Uterus (tissue), 2 donors: ENCODE measurements around the gene CFDP1.

Source experiments
- POLR2A ChIP-seq, 2 donors: fragments of 450-650 bp; IDR thresholded peaks; one replicate each; pipeline ENCODE4 v1.6.1; 2016; ENCODE audit warnings: antibody characterized with exemption in 2 of 2, mild to moderate bottlenecking in 1 of 2, moderate library complexity in 1 of 2
- TF ChIP-seq, protein P1 (sequence below), 4 experiments: fragments of 200-600 bp in 2 of 4; fragments of 450-650 bp in 2 of 4; sonication (generic) in 2 of 4; IDR thresholded peaks; one replicate each; pipeline ENCODE4 v1.5.1; 2016 to 2019; ENCODE audit warnings: antibody characterized with exemption in 4 of 4, mild to moderate bottlenecking in 2 of 4, moderate library complexity in 1 of 4

DNA sequence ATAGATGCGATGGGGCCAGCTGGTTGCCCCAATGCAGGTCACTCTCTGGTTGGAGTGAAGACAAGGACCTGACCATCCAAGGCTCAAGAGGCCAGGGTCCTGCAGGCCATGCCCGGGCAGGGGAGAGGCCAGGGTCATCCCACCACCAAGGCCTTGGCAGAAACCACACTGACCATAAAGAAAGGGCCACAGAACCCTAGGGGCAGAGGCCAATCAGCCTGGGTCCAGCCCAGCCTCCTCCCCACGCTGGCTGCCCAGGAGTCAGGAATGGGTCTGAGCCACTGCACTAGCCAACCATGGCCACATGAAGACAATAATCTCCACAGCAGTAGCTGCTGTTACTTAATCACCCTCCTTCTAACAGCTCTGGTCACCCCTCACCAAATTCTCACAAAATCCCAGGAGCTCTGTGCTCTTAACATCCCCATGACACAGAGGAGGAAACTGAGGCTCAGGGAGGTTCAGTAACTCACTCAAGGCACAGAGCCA lies 171.7 kb downstream of the CFDP1 start:
- TF ChIP-seq POLR2A (IDR thresholded peaks at IDR 0.05): no peak
- TF ChIP-seq, protein P1, sequence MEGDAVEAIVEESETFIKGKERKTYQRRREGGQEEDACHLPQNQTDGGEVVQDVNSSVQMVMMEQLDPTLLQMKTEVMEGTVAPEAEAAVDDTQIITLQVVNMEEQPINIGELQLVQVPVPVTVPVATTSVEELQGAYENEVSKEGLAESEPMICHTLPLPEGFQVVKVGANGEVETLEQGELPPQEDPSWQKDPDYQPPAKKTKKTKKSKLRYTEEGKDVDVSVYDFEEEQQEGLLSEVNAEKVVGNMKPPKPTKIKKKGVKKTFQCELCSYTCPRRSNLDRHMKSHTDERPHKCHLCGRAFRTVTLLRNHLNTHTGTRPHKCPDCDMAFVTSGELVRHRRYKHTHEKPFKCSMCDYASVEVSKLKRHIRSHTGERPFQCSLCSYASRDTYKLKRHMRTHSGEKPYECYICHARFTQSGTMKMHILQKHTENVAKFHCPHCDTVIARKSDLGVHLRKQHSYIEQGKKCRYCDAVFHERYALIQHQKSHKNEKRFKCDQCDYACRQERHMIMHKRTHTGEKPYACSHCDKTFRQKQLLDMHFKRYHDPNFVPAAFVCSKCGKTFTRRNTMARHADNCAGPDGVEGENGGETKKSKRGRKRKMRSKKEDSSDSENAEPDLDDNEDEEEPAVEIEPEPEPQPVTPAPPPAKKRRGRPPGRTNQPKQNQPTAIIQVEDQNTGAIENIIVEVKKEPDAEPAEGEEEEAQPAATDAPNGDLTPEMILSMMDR (IDR thresholded peaks at IDR 0.05): no peak
